Hematopoietic multipotent progenitor cell treated with erythropoietin and hydrocortisone succinate and interleukin-3 and kit ligand, for 8 days (in vitro differentiated cells): ENCODE measurements around the gene GRIN2A.

Experiments
- DNase-seq: peaks from one replicate; pipeline ENCODE4 v3.0.0-alpha.2; 2015

Gene GRIN2A

DNA sequence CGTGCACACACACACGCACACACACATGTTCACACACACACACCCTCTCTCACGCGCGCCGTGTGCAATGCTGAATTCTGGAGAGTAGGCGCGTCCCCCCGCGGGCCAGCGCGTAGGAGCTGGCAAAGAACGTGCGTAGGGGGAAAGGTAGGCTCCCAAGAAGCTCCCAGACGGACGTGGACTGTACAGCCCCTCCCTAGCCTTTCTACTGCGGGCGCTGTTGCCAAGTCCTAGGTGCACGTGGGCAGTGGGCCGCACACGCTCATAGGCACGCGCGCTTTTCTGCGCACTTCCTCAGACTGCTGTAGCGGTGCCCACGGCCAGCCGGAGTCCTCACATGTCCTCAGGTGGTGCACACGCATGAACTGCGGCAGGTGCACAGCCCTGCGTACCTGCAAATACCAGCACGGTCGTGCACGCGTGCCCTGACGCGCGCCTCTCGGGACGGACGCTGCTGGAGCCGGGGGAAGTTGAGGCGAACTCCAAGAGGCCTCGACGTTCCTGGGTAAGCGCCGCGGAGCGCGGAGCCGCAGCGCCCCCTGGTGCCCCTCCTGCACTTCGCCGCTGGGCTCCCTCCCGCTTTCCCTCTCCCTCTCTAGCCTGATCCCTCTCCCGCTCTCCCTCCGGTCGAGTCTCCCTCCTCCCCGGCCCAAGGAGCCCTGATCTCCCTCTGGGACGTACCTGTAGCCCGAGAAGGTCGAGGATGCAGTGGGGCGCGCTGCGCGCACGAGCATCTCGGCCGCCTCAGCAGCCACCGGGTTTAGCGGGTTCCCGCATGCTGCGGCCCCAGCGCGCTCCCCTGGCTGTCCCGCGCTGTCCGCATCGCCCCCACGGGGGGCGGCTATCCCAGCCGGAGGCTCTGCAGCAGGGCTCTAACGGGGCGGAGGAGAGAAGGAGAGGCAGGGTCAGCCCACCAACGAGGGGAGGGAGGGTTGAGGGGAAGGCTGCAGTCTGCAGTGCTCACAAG, 749 bp downstream of the GRIN2A start:
- DNase-seq, result peak; percentile 41

DNA sequence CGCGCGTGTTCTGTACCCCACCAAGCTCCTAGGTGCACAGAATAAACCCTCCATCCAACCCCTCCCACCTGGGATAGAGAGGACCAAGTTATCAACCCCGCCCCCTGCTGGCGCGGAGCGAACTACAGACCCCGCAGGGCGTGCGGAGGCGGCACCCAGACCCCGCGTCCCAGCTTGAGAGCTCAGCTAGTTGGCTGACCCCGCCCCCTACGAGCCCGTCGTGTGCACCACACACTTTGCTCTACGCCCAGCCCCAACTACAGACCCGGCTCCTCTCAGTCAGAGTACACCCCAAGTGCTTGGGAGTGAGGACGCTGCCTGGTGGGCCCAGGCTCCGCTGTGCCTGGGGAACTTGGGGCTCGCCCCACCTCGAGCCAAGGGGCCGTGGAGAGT, 1.5 kb downstream of the GRIN2A start:
- peak; percentile 22 for DNase-seq

DNA sequence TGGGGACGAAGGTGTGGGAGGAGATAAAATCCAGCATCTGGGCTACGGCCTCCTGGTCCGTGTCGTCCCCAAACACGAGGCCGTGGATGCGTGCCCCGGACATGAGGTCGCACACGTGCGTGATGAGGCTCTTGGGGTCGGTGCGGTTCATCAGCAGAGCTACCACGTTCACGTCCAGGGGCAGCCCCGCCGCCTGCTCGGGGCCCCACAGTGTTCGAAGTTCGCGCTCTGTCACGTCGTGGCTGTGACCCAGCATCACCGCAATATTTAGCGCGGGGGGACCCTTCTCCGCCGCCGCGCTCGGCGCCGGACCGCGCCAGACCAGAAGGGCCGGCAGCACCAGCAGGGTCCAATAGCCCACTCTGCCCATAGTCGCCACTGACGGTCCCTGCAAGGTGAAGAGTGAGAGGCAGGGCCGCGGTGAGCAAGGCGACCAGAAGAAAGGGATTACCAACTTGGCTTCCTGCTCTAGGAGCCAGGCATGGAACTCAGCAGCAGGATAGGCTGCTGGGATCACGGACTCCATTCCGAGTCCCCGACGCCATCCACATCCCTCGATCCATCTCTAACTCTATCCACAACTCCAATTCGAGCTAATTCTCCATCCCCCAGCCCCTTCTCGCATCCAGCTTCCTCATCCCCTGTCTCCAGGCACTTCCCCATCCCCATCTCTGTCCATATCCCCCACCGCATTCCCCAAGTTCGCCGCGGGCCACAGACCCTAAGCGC, 2.0 kb downstream of the GRIN2A start:
- DNase-seq, result no peak

DNA sequence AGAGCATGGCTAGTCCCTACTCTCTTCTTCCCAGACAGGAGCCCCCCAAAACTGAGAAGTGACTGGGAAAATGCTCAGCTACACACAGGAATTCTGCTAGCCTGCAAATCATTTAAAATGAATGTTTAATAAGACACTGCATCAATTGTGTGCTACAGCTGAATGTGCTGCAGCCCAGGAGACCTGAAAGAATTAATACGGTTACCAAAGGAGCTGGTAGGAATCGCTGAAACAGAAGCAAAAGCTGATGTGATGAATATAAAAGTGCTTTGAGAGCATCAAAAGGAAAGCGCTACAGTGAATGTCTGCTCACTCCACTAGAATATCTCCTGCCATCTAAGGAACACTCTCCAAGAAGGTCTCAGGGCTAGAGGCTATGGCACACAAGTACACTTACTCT, 3.7 kb downstream of the GRIN2A start:
- DNase-seq, result no peak

DNA sequence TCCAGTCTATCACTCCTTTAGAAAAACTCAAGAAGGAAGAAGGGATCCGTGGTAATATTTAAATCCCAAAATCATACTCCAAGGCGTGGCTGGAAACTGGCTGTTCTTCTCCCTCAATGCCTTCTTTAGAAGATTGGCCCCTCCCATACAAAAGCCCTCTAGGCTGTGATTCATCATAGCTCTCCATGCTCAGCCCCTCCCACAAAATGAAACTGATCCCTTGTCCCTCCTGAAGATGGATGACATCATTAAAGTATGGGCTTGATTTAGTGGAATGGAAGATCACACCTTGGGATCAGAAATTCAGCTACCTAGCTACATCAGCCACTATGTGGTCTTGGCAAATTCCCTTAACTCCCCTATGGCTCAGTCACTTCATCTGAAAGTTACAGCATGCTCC, 4.1 kb downstream of the GRIN2A start:
- no peak for DNase-seq

DNA sequence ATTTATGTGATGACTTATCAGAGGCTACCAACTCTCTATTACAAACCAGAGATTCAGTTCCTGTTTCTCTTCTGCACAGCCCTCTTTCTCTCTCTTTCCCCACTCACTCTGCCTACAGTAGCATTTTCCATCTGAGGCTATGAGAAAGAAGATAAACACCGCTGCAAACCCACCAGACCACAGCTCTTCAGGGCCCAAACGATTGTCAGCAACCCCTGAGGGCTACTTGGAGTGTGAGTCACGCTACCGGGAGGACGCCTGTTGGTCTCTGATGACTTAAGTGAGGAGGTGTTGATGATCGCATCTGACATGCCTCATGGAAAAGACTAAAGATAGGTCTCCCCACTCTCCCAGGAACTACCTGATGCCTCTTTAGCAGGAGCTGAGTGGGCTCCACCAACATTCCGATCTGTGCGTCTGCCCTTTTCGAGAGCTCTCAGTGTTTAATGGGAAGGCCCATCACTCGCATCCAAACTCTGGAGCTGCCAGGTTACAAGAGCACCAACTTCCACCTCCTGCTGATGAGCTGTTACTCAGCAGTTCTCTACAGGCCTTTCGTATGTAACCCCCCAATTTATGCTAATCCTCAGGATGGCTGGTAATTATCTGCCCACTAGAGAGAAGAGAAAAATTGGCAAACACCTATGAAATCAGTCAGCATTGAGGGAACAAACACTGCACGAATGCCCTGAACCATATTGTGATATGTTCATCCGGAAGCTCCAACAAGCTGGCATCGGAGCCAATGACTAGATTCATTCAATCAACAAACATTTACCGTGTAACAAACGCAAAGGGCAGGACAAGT, 9.2 kb downstream of the GRIN2A start:
- no peak for DNase-seq

DNA sequence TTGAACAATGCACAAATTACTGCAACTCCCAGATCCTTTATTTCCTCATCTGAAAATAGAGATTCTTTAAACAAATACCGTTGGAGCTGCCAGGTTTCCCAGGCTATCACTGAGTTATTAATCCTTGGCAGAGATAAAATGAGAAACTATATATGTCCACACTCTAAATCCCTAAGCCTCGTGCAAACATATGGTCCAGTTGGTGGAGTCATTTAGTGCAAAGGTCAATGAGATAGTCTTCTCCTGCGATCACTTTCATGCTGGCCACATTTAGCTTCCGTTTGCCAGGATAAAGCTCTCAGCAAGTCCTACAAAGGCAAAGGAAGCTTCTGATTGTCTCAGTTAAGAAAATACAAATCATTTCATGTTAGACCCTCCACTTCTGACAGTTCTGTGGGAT, 11.0 kb downstream of the GRIN2A start:
- DNase-seq, result no peak

DNA sequence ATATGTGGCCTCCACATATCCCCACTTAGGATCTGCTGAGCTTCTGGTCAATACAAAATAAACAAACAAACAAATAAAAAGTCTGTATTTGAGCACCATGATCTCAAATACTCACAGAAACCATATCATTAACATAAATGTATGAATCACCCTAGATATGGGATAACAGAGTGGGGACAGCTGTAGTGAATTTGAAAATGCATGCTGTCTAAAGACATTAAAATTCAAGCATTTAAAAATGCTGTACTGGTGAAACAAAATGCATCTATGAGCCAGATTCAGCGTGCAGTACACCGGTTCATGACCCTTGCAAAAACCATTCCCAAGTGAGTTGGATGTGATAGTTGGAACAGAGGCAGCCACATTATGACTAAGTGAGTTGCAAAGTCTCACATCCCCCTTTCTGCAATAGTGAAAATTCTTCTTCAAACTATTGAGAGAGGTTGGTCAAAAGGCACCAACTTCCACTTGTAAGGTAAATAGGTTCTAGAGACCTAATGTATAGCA, 12.3 kb downstream of the GRIN2A start:
- DNase-seq, result no peak

DNA sequence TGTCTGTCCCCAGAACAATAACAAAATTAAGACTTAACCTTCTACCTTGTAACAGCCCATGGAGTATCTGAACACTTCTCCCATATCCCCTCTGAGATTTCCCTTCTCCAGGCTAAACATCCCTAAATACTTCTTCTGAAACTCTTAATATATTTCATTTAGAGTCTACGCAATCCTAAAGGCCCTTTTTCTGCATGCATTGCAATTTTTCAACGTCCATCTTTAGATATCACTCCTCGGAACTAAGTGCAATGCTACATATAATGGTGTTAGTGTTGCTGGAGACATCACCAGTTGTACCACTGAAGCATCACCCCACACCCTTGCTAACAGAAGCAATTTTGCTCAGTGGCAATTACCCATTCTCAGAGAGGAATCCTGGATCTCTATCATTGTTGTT, 13.2 kb downstream of the GRIN2A start:
- no peak for DNase-seq

DNA sequence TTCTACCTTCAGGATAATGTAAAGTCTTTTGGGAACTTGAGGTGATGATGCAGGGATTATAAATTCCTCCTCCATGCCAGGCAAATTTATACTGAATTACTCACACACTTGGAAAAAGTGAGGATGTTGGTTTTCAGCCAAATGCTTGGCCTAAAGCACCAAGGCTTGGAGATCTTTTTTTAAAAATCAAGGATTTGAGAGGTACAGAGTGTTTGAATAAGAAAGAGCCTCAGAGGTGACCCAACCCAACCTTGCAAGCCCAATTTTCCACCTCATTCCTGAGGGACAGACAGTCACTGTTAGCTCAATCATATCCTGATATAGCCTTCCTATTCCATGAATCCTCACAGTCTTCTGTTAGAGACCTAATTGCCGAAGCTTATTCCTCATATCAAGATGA, 14.0 kb downstream of the GRIN2A start:
- no peak for DNase-seq

DNA sequence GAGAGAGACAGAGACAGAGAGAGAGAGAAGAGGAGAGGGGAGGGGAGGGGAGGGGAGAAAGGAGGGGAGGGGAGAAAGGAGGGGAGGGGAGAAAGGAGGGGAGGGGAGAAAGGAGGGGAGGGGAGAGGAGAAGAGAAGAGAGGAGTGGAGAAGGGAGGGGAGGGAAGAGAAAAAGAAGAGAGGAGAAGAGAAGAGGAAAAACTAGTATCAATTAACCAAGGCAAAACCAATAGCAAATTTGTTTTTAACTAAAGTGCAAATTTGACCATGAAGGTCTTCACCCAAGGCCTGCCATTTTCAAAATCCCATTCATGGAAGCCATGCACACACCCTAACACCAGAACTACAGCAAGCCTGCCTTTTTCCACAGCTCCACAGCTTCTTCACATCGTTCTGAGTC, 16.6 kb downstream of the GRIN2A start:
- DNase-seq, result no peak

DNA sequence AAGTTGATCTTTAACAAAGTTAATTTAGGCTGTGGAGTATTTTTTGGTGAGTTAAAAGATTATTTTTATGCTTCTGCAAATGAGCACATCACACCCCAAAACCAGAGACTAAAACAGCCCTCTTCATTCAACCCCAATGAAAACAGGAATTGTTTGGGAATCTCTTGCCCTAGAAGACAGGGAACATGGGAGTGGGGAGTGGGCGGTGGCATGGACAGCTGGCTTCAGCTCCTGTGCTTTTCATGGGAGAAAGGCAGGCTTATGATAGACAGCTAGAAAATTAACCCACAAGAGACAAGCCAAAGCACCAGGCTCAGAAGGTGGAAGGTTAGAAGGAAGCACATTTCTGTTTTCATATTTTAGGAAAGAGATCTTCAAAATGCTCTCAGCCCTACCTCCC, 19.2 kb downstream of the GRIN2A start:
- DNase-seq, result no peak

DNA sequence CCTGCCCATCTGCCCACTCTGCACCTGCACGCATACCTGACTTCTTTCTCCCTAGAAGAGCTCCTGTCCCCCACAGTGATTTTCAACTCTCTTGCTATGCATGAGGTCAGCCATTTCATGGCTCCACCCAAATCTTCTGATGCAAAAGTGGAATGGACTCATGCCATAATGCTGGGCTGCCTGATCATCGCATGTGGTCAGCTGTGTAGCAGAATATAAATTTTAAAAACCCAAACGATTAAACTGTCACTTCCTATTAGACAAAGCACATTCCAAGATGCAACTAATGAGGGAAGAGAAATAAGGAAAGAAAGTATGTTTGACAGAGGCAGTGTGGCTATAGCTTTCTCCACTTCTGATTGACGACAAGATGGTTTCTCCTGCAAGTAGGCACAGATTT, 26.1 kb downstream of the GRIN2A start:
- DNase-seq, result no peak

DNA sequence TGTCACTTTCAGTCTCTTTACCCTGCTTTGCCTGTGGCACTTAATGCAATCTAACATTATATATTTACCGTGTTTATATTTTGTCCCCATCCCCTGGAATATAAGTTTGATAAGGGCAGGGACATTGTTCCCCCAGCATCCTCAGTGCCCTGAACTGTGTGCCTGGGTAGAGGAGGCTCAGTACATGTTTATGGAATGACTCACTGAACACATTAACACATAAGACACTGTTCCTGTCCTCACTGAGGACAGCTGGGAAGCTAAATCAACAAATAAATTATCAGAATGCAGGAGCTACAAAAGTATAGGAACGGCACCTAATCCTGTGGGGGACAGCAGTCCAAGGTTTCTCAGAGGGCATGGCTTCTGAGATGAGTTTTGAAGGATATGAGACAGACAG, 27.8 kb downstream of the GRIN2A start:
- no peak for DNase-seq

DNA sequence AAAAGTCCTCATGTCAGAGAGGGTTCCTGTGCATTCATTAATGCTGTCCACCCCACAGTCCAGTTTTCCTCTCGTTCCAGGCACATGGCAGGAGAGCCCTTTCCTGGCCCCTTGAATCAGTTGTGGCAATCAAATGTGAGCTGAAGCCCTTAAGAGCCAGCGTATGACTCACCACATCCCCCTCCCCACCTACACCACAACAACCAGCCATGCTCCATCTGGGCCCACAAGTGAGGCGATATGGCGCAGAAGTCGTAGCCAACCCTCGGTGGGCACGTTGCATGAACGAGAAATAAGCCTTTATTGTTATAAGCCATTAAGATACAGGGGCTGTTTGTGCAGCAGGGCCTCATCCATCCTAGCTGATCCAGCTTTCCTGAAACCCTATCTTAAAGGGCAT, 28.2 kb downstream of the GRIN2A start:
- DNase-seq, result no peak

DNA sequence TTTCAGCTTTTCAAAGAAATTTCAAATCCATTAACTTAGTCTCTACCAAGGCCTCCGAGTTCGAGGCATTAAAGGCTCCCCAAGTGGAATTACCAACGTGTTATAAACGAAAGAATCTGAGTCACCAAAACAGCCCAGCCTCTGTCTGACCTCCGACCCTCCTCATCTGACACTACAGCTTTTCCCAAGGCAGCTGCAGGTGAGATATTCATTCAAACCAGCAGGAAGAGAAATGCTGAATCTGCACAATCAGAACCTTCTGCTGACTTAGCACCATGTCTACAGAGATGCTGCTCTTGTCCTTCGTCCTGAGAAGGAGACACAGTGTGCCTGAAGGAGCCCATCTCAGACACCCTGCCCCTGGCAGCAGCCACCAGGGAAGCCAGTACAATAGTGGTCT, 30.5 kb downstream of the GRIN2A start:
- DNase-seq, result no peak

DNA sequence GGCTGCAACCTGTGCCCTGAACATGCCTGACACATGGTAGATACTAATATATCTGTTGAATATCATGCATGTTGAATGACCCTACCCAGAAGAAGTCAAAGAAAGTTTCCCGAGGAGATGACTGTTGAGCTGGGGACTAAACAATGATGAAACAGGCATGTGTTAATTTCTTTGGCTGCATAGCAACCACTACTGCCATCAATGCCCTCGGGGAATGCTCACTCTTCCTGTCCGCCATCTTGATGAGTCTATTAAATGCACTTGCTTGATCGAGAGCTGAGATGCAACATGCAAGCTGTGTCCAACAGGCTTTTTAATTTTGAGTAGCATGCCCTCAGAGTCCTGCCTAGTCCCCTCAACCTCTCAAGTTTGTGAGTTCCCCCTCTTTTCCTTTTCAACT, 31.3 kb downstream of the GRIN2A start:
- no peak for DNase-seq

DNA sequence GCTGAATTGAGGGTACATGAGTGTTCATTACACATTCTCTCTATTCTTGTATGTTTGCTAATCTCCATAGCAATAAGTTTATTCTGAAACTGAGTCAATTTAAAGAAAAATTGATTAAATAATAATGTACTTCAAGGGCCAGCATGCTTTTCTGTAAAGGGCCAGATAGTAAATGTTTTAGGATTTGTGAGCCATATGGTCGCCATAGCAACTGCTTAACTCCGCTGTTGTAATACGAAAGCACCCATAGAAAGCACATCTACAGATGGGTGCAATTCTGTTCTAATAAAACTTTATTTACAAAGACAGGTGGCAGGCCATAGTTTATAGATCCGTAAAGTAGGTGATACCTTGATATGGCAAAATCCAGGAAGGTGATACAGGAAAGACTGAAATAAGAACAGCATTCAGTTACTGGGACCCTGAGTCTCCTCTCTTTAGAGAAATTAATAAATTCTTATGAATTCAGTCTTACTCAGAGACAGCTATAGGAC, 36.6 kb downstream of the GRIN2A start:
- no peak for DNase-seq

DNA sequence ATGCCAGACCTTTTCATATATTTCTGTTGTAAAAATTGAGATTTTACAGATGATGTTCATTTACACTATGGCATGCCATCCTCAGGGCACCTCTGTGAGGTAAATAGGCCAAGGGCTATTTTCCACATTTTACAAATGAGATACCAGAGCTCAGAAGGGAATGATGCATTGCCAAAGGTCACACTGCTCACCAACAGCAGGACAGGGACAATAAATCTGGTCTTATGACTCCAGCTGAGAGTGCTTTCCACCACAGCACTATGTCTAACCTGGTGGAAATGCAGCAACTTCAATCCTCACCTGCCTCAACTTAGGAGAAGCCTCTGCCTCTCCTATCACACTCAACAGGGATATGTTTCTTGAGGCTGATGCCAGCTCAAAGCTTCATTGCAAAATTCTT, 40.6 kb downstream of the GRIN2A start:
- no peak for DNase-seq

DNA sequence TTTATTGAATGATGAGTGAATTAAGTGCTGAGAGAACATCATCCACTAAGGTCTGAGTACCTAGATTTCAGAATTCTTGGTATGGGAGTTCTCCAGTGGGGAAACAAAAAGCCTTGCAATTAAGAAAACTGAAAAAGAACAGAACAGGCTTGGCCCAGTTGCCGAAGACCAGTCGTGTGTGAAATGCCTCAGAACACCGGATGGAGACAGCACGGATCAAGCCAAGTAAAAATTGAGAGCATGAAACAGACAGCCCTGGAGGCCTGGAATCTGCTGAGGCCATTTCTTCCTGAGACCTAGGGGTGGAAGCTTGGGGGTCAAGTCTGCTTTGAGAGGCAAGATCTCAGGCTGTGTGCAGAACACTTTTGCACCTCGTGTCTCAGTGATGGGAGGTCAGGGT, 43.3 kb downstream of the GRIN2A start:
- DNase-seq, result no peak

DNA sequence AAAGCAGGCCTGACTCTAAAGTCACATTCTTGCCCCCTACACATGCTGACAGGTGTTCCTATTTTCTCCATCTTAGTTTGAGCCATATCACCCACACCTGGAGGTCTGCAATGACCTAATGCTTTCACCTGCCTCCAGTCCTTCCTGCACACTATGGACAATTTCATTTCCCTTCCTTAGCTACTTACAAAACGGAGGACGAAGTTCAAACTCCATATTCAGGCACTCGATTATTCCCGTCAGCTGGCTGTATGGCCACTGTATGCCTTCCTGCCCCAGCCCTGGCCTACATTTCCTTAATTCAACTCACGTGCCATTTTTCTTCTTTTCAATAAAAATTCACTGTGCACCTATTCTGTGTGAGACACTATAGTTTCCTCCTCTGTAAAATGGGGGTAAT, 44.9 kb downstream of the GRIN2A start:
- DNase-seq, result no peak

DNA sequence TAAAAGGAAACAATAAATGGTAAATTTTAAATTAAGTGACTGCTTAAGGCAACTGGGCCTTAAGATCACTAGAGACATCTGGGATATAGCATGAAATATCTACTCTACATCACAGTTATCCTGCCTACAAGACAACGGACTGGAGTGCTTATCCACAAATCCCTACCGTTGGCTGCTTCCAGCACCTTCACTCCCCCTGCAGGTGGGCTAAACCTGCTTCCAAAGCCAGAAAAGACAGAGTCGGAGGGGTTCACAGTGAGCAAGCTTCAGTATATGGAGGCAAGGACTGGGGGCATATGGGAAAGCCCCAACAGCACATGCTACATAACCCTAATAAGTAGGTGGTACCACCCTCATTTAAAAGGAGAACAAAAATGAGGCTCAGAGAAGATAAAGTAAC, 45.3 kb downstream of the GRIN2A start:
- DNase-seq, result no peak

DNA sequence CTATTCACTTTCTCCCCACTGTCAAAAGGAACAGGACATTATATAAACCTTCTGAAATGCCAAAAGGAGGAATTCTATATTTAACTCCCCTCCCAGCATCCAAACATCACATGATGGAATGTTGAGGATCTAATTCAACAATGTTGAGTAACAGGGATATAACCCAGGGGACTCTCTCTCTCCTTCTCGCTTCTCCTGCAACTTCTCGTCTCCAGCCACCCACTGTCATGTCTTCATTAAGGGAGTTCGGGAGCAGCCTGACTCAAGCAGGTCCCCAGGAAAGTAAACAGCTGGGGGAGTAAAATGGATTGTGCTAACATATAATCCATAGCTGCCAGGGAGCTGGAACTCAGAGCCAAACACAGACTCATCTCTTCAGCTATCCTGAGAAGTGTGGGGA, 51.7 kb downstream of the GRIN2A start:
- no peak for DNase-seq
